ENCODE data around the gene CYP1A1.

Gene CYP1A1

DNA sequence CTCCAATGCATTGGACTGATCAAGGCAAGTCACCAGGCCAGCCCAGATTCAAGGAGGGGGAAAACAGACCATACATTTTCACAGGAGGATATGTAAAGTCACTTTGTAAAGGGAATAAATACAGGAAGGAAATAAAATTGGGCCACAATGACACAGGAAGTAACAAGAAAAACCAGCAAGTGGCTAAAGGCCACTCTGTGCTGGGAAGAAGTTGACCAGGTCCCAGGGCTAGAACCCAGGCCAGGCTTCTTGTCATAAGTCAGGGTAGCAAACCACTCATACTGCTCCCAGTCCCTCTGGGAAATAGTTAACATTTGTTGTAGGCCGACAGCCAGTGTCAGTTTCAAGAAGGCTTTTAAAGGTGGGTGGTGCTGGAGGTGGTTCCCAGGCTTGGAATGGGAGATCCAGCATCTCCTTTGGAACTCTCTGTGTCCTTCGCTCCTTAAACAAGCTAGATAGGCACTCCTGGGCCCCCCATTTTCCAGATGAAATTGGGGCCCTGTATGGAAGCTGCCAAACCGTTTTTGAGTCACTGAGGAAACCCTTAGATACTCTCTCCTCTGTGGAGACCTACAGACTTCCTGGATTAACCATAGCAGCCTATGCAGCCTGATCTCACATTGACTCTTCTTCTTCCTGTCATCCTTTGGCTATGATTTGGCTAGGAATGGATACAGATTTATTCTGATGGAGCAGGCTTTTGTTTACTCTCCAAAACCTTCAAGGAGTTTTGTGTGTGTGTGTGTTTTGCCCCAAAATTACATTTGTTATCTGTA, 14.8 kb downstream of the CYP1A1 start:
- Histone ChIP-seq H3K79me2 (ENCODE audit: insufficient read depth, low read length) (no peaks in the 10 kb centered on the region), H3K4me3 (ENCODE audit: low read depth, low read length, poor library complexity, severe bottlenecking) (no peak overlapping the region), H3K27ac (ENCODE audit: low read depth, low read length, poor library complexity, severe bottlenecking) (no peak overlapping the region), H4K20me1 (ENCODE audit: insufficient read depth, low read length) (no peaks in the 10 kb centered on the region), H3K9me2 (ENCODE audit: low read depth, low read length) (no peaks in the 10 kb centered on the region), H3K9ac (ENCODE audit: low read length) (no peak overlapping the region), H3K4me1 (ENCODE audit: insufficient read depth, low read length, severe bottlenecking) (no peaks in the 10 kb centered on the region), H3K27me3 (ENCODE audit: insufficient read depth, low read length) (0 out of 2 replicates have a peak, but pooled peaks cover 4% of the 10 kb centered on the region), H3K9me3 (ENCODE audit: low read length) (no peaks in the 10 kb centered on the region), H3K4me2 (ENCODE audit: low read length) (no peak overlapping the region), H3F3A (ENCODE audit: insufficient read depth, low read length) (no peaks in the 10 kb centered on the region), H3K36me3 (ENCODE audit: insufficient read depth, low read length) (no peaks in the 10 kb centered on the region; the same call in 1 of the 2 replicates), H2AFZ (ENCODE audit: low read length) (no peak overlapping the region)
- TF ChIP-seq, protein P1, sequence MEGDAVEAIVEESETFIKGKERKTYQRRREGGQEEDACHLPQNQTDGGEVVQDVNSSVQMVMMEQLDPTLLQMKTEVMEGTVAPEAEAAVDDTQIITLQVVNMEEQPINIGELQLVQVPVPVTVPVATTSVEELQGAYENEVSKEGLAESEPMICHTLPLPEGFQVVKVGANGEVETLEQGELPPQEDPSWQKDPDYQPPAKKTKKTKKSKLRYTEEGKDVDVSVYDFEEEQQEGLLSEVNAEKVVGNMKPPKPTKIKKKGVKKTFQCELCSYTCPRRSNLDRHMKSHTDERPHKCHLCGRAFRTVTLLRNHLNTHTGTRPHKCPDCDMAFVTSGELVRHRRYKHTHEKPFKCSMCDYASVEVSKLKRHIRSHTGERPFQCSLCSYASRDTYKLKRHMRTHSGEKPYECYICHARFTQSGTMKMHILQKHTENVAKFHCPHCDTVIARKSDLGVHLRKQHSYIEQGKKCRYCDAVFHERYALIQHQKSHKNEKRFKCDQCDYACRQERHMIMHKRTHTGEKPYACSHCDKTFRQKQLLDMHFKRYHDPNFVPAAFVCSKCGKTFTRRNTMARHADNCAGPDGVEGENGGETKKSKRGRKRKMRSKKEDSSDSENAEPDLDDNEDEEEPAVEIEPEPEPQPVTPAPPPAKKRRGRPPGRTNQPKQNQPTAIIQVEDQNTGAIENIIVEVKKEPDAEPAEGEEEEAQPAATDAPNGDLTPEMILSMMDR (IDR thresholded peaks at IDR 0.05; ENCODE audit: low read length) = no peak
- TF ChIP-seq EZH2 (IDR thresholded peaks at IDR 0.05; ENCODE audit: borderline replicate concordance, low read length) = no peak

DNA sequence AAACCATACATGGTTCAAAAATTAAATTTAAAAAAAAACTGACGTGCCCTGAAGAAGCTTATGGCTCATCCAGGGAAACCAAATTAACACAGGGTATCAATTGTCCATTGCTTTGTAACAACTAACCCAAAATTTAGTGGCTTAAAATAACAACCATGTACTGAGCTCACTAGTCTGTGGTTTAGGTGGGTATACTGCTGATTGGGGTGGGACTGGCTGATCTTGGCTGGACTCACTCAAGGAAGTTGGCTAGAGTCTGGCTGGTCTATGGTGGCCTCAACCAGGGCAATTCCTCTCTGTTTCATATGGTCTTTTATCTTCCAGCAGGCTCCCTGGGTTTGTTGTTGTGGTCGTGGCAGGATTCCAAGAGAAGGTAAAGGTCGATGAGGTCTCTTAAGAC, 15.4 kb downstream of the CYP1A1 start:
- Histone ChIP-seq H2AFZ (ENCODE audit: low read length) (no peak overlapping the region), H3K4me1 (ENCODE audit: insufficient read depth, low read length, severe bottlenecking) (no peaks in the 10 kb centered on the region), H3K9me2 (ENCODE audit: low read depth, low read length) (no peaks in the 10 kb centered on the region), H3K9ac (ENCODE audit: low read length) (no peak overlapping the region), H3K27ac (ENCODE audit: low read depth, low read length, poor library complexity, severe bottlenecking) (no peak overlapping the region), H3K9me3 (ENCODE audit: low read length) (no peaks in the 10 kb centered on the region), H3K4me3 (ENCODE audit: low read depth, low read length, poor library complexity, severe bottlenecking) (no peak overlapping the region), H3K4me2 (ENCODE audit: low read length) (no peak overlapping the region), H3F3A (ENCODE audit: insufficient read depth, low read length) (no peaks in the 10 kb centered on the region), H3K36me3 (ENCODE audit: insufficient read depth, low read length) (no peaks in the 10 kb centered on the region; the same call in 1 of the 2 replicates), H4K20me1 (ENCODE audit: insufficient read depth, low read length) (no peaks in the 10 kb centered on the region), H3K27me3 (ENCODE audit: insufficient read depth, low read length) (0 out of 2 replicates have a peak, but pooled peaks cover 4% of the 10 kb centered on the region), H3K79me2 (ENCODE audit: insufficient read depth, low read length) (no peaks in the 10 kb centered on the region)
- TF ChIP-seq EZH2 (IDR thresholded peaks at IDR 0.05; ENCODE audit: borderline replicate concordance, low read length) = no peak
- TF ChIP-seq, protein P1 (IDR thresholded peaks at IDR 0.05; ENCODE audit: low read length) = no peak

DNA sequence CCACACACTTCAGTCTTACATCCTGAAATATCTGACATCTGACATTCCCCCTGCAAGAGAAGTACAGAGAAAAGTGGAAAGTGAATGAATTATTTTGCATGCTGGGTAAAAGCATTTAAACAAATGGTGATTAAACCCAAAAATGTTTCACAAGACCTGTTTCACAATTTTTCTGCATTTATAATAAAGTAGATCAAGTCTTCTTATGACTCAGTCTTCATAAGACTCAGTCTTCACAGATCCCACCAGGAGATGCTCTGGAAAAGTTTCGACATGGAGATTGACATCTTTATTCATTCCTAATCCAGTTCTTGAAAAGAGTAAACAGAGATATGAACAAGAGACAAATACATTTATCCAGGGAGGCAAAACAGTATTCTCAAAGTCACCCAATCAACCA, 16.3 kb downstream of the CYP1A1 start:
- H3K4me3 ChIP-seq (ENCODE audit: low read depth, low read length, poor library complexity, severe bottlenecking) = no peak overlapping the region
- no peaks in the 10 kb centered on the region for H3K9me3 ChIP-seq (ENCODE audit: low read length)
- no peaks in the 10 kb centered on the region for H3K79me2 ChIP-seq (ENCODE audit: insufficient read depth, low read length)
- H3K4me2 ChIP-seq (ENCODE audit: low read length) = no peak overlapping the region
- H4K20me1 ChIP-seq (ENCODE audit: insufficient read depth, low read length) = no peaks in the 10 kb centered on the region
- TF ChIP-seq EZH2 (IDR thresholded peaks at IDR 0.05; ENCODE audit: borderline replicate concordance, low read length) = no peak
- TF ChIP-seq, protein P1 (IDR thresholded peaks at IDR 0.05; ENCODE audit: low read length) = no peak
- no peak overlapping the region for H2AFZ ChIP-seq (ENCODE audit: low read length)
- no peak overlapping the region for H3K27ac ChIP-seq (ENCODE audit: low read depth, low read length, poor library complexity, severe bottlenecking)
- no peaks in the 10 kb centered on the region for H3K9me2 ChIP-seq (ENCODE audit: low read depth, low read length)
- H3K9ac ChIP-seq (ENCODE audit: low read length) = no peak overlapping the region
- no peaks in the 10 kb centered on the region for H3K4me1 ChIP-seq (ENCODE audit: insufficient read depth, low read length, severe bottlenecking)
- no peaks in the 10 kb centered on the region; the same call in 1 of the 2 replicates for H3K36me3 ChIP-seq (ENCODE audit: insufficient read depth, low read length)
- H3K27me3 ChIP-seq (ENCODE audit: insufficient read depth, low read length) = 0 out of 2 replicates have a peak, but pooled peaks cover 4% of the 10 kb centered on the region
- H3F3A ChIP-seq (ENCODE audit: insufficient read depth, low read length) = no peaks in the 10 kb centered on the region

Measured in OCI-LY1 (cell line).